Esophagus muscularis mucosa (tissue), 3 donors: ENCODE measurements around the gene HECTD2.

Experiments used
- CTCF ChIP-seq, 3 experiments: fragments of 200-600 bp in 2 of 3; fragments of 450-650 bp in 1 of 3; sonication (generic) in 2 of 3; IDR thresholded peaks; one replicate each; pipeline ENCODE4 v1.5.1; 2017 to 2019; ENCODE audit warnings: antibody characterized with exemption in 3 of 3, mild to moderate bottlenecking in 2 of 3, moderate library complexity in 1 of 3
- EP300 ChIP-seq: sonication (generic); formaldehyde crosslinking; IDR thresholded peaks from one replicate; pipeline ENCODE4 v1.6.1; 2017; ENCODE audit warnings: antibody characterized with exemption

DNA sequence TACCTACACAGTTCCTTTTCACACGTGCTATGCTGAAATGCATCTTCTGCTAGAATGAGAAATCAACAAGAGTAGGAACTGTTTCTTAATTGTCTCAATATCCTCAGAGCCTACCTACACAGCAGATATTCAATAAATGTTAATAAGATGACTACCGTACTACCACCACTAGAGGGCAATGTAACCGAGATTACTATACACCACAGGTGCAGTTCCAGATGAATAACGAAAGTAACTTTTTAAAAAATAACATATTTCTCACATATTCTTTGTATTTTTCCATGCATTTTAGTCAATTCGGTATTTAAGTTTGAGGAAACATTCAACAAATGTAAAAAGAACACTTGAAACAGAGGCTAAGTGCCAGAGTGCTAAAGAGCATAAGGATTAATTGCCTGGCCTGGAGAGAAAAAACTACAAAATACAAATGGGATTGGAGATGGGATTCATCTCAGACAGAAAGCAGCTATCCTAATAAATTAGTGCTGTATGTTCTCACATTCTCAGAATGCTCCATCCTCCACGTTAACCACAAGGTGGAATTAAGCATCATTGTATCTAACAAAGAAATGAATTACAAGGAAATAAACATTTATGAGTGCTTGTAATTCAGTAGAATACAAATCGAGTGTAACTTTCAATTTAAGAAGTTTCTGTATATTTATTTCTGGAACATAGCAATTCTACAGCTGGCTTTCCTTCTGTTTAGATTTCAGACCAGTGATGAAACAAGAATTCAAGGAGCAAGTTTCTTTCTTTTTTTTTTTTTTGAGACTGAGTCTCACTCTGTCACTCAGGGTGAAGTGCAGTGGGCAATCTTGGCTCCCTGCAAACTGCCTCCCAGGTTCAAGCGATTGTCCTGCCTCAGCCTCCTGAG, 20.3 kb upstream of the HECTD2 start:
- TF ChIP-seq CTCF (IDR thresholded peaks at IDR 0.05) (peak; percentile 56 to 62 (median 61)), EP300 (no peak)
